Erythroblast (primary cell): ENCODE data around the gene SLC38A3.

Source experiments
- GATA1 ChIP-seq: IDR thresholded peaks from 2 replicates; pipeline ENCODE4 v1.6.1; 2011; ENCODE audit warnings: low read depth, mild to moderate bottlenecking, control low read depth, low read length, moderate library complexity
- POLR2A ChIP-seq: IDR thresholded peaks from 2 replicates; pipeline ENCODE4 v1.6.1; 2011; ENCODE audit warnings: mild to moderate bottlenecking, low read length

DNA sequence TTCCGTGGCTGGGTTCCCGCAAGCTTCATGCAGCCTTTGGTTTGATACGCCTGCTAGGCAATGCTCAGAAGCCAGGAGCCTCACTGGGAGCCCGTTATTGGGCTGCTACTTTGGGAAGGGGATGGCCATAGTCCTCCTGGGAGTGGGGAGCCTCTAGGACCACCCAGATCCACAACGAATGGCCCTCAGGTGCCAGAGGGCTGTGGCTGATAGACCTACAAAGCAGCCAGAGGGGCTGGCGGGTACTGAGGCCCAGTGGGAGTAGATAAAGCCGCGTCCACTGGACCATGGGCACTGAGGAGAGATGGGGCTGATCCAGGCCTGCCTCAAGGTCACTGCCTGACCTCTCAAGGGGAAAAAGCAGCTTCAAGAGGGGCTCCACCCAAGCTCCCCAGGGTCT, 12.9 kb upstream of the SLC38A3 start:
- TF ChIP-seq POLR2A (no peak), GATA1 (no peak)
